ENCODE measurements around the gene OR10A4.
"Not testable (repeated sequence)": the region's sequence is repeated elsewhere in the genome, so short reads cannot be mapped to it uniquely, and the experiment has no call there.

OR10A4 gene, protein sequence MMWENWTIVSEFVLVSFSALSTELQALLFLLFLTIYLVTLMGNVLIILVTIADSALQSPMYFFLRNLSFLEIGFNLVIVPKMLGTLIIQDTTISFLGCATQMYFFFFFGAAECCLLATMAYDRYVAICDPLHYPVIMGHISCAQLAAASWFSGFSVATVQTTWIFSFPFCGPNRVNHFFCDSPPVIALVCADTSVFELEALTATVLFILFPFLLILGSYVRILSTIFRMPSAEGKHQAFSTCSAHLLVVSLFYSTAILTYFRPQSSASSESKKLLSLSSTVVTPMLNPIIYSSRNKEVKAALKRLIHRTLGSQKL

DNA sequence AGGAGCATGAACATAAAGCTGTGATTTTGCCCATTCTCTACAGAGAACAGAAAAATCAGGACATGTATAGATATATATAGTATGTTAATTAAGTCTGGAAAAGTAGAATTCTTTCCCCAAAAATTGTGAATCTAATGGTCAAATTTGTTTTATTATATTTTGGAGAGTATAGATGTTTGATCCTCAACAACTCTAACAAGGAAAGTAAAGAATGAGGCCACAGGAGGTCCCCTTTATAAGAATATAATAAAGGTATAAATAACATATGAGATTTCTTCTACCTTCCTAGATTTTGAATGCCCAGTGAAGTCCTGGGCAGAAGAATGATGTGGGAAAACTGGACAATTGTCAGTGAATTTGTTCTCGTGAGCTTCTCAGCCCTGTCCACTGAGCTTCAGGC, at the start of gene OR10A4:
TSS of gene OR10A4 (plus strand) at position 301 of the 400 bp plus-strand sequence. CDS start at position 324, 23 bp downstream.
- no peak for DNase-seq (ENCODE audit: low spot score)

DNA sequence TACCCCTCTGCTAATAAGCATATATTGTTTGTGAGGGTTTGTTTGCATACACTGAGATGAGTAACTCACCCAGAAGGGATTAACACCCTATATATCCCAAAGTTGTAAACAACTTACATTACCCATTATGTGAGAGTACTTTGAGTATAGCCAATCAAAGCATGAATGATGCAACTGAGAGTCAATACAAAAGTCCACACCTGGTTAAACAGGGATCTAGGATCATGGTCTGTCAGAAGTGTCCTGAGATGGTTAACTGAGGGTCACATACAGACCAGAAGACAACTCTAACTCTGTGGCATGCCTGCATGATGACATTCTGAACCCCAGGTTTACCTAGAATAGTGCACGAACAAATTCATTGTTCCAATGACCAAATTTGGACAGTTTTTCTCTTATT, 48.3 kb upstream of the OR10A4 start:
- DNase-seq (ENCODE audit: low spot score): no peak

DNA sequence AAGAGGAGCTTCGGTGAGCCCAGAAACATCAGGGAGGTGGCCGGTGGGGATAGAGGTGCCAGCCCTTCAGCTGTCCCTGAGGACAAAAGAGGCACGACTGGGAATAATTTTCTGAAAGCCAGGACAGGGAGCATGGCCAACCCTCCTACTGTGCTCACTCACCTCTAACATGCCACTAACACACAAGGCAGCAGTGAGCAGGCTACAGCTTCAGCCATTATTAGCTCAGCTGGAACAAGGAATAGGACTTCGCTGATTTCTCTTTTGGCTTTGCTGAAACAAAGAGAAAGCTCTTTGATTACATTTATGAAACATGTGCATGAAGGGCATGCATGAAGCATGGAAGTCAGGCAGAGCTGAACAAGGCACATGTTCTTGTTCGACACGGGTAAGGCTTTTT, 43.1 kb upstream of the OR10A4 start:
- DNase-seq (ENCODE audit: low spot score): no peak

DNA sequence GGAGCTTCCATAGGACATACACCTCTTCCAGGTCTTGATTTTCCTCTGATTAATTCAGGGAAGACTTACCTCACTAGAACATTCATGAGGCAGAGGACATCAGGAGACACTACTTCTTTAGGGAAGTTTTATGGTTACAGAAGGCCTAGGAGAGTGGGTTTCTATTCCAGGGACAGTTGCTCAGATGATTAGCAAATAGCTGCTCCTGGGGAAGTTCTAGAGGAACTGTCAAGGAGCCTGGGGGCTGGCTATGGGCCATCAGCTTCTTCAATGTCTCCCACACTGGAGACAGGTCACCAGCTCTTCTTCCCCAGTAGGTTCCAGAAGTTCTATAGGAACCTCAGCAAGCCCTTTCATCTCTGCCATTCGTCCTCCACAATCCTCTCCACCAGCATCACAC, 42.4 kb upstream of the OR10A4 start:
- DNase-seq (ENCODE audit: low spot score): no peak

DNA sequence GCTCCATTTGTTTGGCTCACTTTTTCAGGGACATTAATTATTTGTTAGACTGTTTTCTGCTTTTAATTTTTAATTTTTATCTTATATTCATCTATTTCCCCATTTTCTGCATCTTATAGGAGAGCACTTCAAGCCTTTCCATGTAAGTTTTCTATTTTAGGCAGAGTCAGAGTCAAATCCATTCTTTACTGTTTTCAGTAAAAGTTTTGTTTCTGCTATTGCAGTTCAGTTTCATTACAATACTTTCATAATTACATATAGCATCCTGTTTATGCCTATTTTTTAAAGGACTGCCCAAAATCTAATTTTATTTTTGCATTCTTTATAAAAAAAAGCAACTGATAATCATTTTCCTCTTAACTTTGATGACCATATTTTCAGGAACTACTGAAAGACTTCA, 34.7 kb upstream of the OR10A4 start:
- no peak for DNase-seq (ENCODE audit: low spot score)

DNA sequence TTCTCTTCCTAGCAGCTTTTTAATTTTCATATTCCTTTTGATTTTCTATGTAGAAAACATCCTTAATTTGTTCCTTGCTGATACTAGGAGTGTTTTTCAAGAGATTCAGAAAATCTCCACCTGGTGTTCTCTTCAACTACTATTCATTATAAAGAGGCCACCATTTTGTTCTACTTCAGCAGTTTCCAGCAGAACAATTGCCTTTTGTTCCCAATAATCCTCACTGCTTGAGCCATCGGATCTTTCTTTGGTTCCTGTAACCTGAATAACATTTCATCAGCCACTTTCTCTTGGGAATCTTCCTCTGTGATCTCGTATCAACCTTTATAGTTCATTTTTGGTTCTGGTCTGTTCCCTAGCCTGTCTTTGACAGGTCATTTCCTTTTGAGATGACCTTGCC, 32.8 kb upstream of the OR10A4 start:
- DNase-seq (ENCODE audit: low spot score): no peak

DNA sequence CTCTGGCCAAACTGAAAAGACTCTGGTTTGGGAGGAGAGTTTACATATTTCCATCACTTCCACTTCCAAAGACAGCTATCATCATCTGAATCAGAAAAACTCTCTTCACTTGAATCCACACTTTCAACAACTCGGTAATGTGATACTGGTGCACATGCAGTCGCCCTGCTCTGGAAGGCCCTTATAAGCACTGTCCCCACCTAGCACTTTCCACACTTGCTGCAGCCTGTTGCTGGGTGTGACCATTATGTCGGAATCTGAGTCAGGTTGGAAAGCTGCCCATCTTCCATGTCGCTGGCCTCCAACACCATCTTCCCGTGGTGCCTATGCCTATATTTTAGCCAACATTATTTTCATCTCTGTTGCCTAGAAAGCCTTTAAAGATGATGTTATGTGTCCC, 32.1 kb upstream of the OR10A4 start:
- no peak for DNase-seq (ENCODE audit: low spot score)

DNA sequence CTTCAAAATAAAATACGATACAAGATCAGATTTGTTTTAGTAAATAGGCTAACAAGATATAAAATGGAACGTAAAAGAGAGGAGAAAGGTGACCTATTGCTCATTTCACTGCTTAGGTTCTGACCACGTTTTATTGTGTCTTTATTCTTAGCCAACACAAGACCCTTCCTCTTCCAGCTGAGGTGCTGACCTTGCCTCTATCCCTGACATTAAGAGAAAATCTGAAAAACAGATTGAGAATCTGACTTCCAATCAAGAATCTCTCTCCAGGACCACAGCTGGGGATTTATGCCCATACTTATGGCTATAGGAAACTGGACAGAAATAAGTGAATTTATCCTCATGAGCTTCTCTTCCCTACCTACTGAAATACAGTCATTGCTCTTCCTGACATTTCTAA, 31.0 kb upstream of the OR10A4 start, which contains the start of gene OR10A5:
TSS of gene OR10A5 (plus strand) at position 301 of the 400 bp plus-strand sequence. CDS start at position 301, 0 bp downstream.
- no peak for DNase-seq (ENCODE audit: low spot score)

DNA sequence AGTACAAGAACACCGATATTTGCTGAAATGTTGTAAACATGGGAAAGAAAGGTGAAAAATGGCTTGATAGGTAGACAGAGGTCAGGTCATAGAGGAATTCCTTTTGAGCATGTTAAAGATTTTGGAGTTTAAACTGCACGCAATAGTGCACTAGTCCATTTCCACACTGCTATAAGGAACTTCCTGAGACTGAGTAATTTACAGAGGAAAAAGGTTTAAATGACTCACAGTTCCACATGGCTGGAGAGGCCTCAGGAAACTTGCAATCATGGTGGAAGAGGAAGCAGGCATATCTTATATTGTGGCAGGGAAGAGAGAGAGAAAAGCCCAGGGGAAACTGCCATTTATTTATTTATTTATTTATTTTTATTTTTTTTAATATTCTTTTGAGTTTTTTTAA, 25.9 kb upstream of the OR10A4 start:
- DNase-seq (ENCODE audit: low spot score): no peak

DNA sequence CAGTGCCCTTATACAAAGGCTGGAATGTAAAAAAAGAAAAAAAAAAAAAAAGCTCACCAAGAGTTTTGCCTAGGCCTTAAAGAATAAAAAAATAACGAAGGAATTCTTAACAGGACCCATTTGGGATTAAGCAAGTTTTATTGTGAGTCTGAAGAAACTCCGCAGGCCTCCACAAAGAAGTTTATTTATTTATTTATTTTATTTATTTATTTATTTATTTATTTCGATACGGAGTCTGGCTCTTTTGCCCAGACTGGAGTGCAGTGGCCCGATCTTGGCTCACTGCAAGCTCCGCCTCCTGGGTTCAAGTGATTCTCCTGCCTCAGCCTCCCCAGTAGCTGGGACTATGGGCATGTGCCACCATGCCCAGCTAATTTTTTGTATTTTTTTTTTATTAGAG, 21.6 kb upstream of the OR10A4 start:
- not testable (repeated sequence) for DNase-seq (ENCODE audit: low spot score)

DNA sequence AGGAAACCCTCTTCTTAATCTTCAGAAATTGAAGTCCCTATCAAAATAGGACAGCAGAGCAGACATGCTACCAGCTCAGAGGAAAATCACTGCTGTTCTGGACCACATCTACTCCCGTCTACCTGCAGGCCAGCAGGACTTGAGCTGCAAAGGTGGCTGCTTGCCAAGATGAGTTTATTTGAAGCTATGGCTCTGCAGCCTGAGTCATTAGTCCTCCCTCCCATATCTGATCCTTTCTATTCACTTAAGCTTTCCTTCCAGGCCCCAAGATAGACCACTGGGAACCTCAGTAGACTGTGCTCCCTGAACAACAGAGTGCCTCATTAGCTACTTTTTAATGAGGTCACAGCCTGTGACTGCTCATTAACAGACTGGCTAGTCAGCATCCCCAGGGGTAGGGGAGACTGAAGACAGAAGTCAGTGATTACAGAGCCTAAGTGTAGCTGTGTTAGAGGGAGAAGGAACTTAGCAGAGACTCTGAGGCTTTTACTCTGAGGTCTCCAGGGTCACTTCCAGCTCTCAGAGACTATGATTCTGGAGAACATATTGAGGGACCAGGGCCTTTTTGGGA, 20.4 kb upstream of the OR10A4 start:
- peak; percentile 8 for DNase-seq (ENCODE audit: low spot score)

DNA sequence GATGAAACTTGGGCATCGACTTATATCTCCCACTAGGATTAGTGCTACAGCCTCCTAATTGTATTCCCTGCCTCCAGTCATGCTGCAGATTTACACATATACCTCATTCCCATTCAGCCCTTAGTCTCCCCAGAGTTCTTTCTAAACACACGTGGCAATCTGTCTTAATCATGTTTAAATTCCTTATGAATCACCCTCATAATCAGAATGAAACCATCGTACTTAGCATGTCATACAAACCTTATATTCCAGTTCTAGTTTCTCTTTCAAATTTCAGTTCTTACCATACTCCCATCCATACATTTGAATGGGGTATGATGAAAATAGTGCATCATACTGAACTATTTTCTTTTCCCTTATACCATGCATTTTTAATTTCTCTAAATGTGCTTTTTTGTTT, 19.6 kb upstream of the OR10A4 start:
- DNase-seq (ENCODE audit: low spot score): no peak

DNA sequence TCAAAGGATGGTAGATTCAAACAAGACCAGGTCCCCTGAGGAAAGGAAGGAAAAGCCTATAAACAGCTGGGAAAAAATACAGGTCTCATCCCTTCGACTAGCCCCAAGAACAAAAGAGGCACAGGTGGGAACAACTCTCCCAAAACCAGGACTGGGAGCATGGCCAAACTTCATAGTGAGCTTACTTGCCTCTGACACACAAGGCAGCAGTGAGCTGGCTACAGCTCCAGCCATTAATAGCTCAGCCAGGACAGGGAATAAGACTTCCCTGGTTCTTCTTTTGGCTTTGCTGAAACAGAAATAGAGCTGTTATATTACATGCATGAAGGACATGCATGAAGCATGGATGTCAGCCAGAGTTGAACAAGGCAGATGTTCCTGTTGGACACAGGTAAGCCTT, 13.5 kb upstream of the OR10A4 start, which contains the start of gene OR10A2:
TSS of gene OR10A2 (plus strand) at position 97 of the 400 bp plus-strand sequence. CDS start 6,698 bp downstream, outside the sequence.
- DNase-seq (ENCODE audit: low spot score): peak; percentile 31

DNA sequence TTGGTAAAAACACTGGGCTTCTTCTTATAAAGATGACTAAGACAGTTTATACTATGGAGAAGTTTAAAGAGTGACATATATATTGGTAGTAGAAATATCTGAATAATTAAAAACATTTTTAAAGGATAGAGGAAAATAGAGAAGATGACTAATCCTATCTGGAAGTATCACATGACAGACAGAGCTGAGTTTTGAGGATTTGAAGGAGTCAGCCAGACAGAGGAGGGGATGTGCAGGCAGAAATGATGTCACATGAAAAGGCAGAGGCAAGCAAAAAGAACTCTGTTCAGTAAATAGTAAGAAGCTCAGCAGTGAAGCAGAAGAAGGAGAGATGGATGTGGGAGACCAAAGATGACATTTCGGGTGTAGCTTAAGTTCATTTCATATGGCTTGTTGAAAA, 12.0 kb upstream of the OR10A4 start:
- no peak for DNase-seq (ENCODE audit: low spot score)

DNA sequence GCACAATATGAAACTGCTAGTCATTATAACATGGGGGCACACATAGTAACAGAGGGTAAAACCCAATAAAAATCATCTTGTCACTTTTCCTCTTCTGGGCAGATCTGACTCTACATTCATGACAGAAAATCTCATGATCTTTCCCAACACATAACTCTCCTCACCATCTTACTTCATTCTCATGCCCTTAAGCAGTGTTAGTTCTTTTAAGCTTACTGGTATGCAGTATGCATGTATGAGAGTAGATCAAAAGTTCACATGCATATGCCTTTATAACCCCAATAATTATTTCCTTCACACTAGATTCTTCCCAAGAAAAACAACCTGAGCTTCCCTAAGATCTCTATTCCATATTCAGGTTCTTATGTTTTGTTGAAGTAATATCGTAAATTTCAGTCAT, 5.1 kb upstream of the OR10A4 start:
- DNase-seq (ENCODE audit: low spot score): no peak

DNA sequence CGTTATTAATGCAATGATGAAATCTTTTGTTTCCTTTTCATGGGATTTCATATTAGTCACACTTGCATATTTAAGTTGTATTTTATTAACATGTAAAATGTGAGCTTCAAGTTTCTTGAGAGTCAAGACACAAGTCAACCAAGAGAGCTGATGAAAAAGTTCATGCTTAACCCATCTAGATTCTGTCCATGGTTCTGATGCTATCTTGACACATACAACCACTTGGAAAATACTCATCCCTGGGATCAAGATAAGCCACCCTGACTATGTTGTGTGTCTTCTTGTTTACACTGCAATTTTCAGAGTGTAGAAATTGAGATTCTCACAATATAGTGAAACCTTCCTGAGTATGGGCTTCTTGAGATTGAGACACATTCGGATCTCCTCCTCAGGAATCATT, 664 bp upstream of the OR10A4 start:
- no peak for DNase-seq (ENCODE audit: low spot score)

DNA sequence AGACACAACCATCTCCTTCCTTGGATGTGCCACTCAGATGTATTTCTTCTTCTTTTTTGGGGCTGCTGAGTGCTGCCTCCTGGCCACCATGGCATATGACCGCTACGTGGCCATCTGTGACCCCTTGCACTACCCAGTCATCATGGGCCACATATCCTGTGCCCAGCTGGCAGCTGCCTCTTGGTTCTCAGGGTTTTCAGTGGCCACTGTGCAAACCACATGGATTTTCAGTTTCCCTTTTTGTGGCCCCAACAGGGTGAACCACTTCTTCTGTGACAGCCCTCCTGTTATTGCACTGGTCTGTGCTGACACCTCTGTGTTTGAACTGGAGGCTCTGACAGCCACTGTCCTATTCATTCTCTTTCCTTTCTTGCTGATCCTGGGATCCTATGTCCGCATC, 489 bp downstream of the OR10A4 start:
- DNase-seq (ENCODE audit: low spot score): no peak

DNA sequence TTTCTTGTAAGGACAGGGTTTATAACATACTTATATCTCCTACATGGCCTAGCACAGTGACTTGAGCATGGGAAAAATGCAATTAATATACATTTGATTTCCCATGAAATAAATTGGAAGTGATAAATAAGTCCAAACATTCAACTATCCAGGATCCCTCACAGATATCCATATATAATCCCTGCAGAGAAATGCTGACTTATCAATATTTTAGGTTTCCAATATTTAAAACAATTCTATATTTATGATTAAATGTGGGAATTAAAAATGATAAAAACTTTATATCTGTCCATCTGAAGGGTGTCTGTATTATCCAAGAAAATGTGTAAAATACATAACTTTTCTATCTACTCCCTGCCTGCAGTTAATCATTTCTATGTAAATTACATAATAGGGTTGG, 6.3 kb downstream of the OR10A4 start:
- no peak for DNase-seq (ENCODE audit: low spot score)

DNA sequence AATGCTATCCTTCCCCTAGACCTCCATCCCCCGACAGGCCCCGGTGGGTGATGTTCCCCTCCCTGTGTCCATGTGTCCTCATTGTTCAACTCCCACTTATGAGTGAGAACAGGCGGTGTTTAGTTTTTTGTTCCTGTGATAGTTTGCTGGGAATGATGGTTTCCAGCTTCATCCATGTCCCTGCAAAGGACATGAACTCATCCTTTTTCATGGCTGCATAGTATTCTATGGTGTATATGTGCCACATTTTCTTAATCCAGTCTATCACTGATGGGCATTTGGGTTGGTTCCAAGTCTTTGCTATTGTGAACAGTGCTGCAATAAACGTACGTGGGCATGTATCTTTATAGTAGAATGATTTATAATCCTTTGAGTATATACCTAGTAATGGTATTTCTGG, 11.3 kb downstream of the OR10A4 start:
- not testable (repeated sequence) for DNase-seq (ENCODE audit: low spot score)

DNA sequence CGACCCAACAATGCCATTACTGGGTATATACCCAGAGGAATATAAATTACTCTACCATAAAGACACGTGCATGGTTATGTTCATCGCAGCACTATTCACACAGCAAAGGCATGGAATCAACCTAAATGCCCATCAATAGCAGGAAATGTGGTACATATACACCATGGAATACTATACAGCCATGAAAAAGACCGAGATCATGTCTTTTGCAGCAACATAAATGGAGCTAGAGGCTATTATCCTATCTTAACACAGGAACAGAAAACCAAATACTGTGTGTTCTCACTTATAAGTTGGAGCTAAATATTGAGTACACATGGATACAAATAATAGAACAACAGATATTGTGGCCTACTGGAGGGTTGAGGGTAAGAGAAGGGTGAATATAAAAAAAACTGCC, 12.4 kb downstream of the OR10A4 start:
- DNase-seq (ENCODE audit: low spot score): no peak

DNA sequence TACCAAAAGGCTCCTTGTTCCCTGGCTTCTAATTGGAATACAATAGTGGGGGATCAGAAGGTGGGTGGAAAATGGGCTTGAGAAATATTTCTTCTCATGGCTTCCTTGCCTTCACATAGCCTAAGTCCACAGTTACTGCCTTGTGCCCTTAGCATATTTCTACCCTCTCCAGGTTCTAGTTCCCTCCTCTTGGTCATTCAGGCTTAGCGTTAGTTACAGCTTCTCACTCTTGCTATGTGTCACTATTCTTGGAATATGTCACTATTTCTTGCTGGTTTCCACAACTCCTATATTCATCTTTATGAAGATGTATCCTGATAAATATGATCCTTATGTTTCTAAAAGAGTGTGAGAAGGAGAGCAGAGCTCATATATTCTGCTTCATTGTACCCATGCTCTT, 13.4 kb downstream of the OR10A4 start:
- no peak for DNase-seq (ENCODE audit: low spot score)

DNA sequence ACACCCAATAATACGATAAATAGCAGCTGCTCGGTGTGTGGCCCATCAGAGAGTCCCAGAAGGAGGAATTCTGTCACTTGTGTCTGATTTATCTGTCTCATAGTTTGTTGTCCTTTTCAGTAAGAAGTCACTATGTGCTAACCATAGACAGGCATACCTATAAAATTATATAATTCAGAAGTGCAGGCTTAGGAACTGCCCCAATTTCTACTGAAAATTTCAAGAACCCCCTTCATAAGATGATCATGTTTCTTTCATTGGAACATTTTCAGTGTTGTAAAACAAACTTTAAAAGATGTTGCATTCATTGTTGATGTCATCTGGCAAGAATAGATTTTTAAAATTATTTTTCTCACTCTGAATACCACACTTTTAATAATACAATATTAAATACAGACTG, 16.0 kb downstream of the OR10A4 start, which contains the start of gene OR2D2:
TSS of gene OR2D2 (minus strand) at position 101 of the 400 bp plus-strand sequence. CDS start at position 101, 0 bp downstream.
- no peak for DNase-seq (ENCODE audit: low spot score)

DNA sequence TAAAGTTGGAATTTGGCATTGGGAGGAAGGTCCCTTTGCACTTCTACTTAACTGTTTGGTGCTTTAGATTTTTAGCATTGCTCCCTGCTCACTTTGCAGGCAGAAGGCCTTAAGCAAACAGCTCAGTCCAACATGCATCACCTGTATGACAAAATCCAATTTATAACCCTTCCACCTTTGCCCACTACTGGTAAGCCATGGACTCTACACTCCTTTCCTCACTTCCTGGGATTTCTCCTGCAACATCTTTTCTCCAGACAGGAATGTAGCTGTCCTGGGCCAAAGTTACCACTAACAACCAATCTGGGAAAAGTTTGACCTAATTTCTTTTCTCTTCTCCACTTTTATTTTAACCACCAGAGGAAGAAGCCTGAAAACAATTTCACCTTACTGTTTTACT, 17.7 kb downstream of the OR10A4 start:
- DNase-seq (ENCODE audit: low spot score): no peak

DNA sequence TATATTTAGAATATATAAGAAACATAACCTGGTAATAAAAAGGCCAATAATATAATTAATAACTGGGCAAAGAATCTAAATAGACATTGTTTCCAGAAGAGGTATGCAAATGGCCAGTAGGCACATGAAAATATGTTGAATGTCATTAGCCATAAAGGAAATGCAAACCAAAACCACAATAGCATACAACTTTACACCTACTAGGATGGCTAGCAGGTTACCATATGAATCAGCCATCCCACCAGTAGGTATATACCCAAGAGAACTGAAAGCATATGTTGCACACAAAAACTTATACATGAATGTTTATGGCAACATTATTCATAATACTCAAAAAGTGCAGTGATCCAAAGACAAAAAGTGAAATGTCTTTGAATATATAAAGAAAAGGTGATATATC, 18.6 kb downstream of the OR10A4 start:
- no peak for DNase-seq (ENCODE audit: low spot score)

Data from pons (tissue), 1 donor.